Testis (tissue), 2 donors: ENCODE data around the gene CRY1.

ENCODE experiments used
- CTCF ChIP-seq, 3 experiments: fragments of 450-650 bp in 2 of 3; fragments of 200-600 bp in 1 of 3; sonication (generic) in 1 of 3; IDR thresholded peaks; one replicate each; pipeline ENCODE4 v1.5.1; 2016 to 2019; ENCODE audit warnings: antibody characterized with exemption in 3 of 3, mild to moderate bottlenecking in 2 of 3, moderate library complexity in 1 of 3
- POLR2A ChIP-seq: fragments of 450-650 bp; IDR thresholded peaks from one replicate; pipeline ENCODE4 v1.6.1; 2017; ENCODE audit warnings: antibody characterized with exemption, mild to moderate bottlenecking, moderate library complexity

- TF ChIP-seq CTCF (IDR thresholded peaks at IDR 0.05) (no peak), POLR2A (no peak)
These were observed 118.8 kb downstream of the CRY1 start for GRCh38 chr12:106974511-106974910.
